Keratinocyte (primary cell): ENCODE data around the gene WDR26. TPM values are rescaled to one million over a fixed set of nuclear protein-coding genes. Genes with fewer than 3 reads are reported as not detected.

ENCODE experiments used
- DNase-seq: peaks from one replicate; pipeline ENCODE4 v3.0.0-alpha.2; 2011; ENCODE audit warnings: low read depth, missing footprints, low spot score
- FAIRE-seq: peaks from 2 replicates; lab custom pipeline; 2011; peaks lifted over from hg19 to GRCh38; lab: Jason Lieb, UNC
- H2AFZ ChIP-seq: 2 replicates; pipeline ENCODE4 v1.6.0; 2012; ENCODE audit warnings: low read length, control low read depth, inconsistent platforms; ENCODE audit not compliant: control insufficient read depth
- H3K27ac ChIP-seq: 2 replicates; pipeline ENCODE4 v1.5.1; 2011; ENCODE audit warnings: low read length; ENCODE audit not compliant: control insufficient read depth, insufficient read depth
- H3K27me3 ChIP-seq: 3 replicates; pipeline ENCODE4 v1.6.0; 2011; ENCODE audit warnings: low read length; ENCODE audit not compliant: control insufficient read depth, insufficient read depth; ENCODE audit errors: extremely low read depth
- H3K36me3 ChIP-seq, 2 experiments: 2 replicates in 1 of 2; 3 replicates in 1 of 2; pipeline ENCODE4 v1.5.1; 2011; ENCODE audit warnings: low read length in 2 of 2, mild to moderate bottlenecking in 1 of 2; ENCODE audit not compliant: control insufficient read depth in 2 of 2, insufficient read depth in 2 of 2; ENCODE audit errors: extremely low read depth in 1 of 2
- H3K4me1 ChIP-seq: 3 replicates; pipeline ENCODE4 v1.5.1; 2011; ENCODE audit warnings: low read length; ENCODE audit not compliant: control insufficient read depth, insufficient read depth; ENCODE audit errors: extremely low read depth
- H3K4me2 ChIP-seq: 3 replicates; pipeline ENCODE4 v1.6.0; 2011; ENCODE audit warnings: low read depth, low read length; ENCODE audit not compliant: control insufficient read depth, insufficient read depth; ENCODE audit errors: extremely low read depth
- H3K4me3 ChIP-seq, 3 experiments: fragments of 200-600 bp in 1 of 3; sonication (generic) in 1 of 3; 2 replicates in 2 of 3; 3 replicates in 1 of 3; pipeline ENCODE4 v1.5.1; 2011 to 2016; ENCODE audit warnings: low read length in 3 of 3, mild to moderate bottlenecking in 3 of 3, control low read depth in 2 of 3, inconsistent platforms in 1 of 3, low read depth in 1 of 3, mixed read lengths in 1 of 3, mixed run types in 1 of 3, moderate library complexity in 1 of 3; ENCODE audit not compliant: control insufficient read depth in 2 of 3, insufficient read depth in 2 of 3; ENCODE audit errors: extremely low read depth in 1 of 3
- H3K79me2 ChIP-seq: 2 replicates; pipeline ENCODE4 v1.6.0; 2012; ENCODE audit warnings: low read length; ENCODE audit not compliant: control insufficient read depth, insufficient read depth
- H3K9ac ChIP-seq: 3 replicates; pipeline ENCODE4 v1.6.0; 2011; ENCODE audit warnings: low read length; ENCODE audit not compliant: control insufficient read depth, insufficient read depth; ENCODE audit errors: extremely low read depth
- H3K9me1 ChIP-seq: 3 replicates; pipeline ENCODE4 v1.6.0; 2011; ENCODE audit warnings: low read length; ENCODE audit not compliant: control insufficient read depth, insufficient read depth; ENCODE audit errors: extremely low read depth
- H3K9me3 ChIP-seq: 2 replicates; pipeline ENCODE4 v1.5.1; 2012; ENCODE audit warnings: low read depth, low read length; ENCODE audit not compliant: control insufficient read depth
- H4K20me1 ChIP-seq: 3 replicates; pipeline ENCODE4 v1.6.0; 2011; ENCODE audit warnings: low read length; ENCODE audit not compliant: control insufficient read depth, insufficient read depth; ENCODE audit errors: extremely low read depth
- CTCF ChIP-seq, 3 experiments: IDR thresholded peaks in 1 of 3; conservative IDR thresholded peaks in 1 of 3; optimal IDR thresholded peaks in 1 of 3; 2 replicates in 2 of 3; 3 replicates in 1 of 3; pipeline versions ENCODE3 to v1.5.1; 2011; ENCODE audit warnings: low read length in 3 of 3, mild to moderate bottlenecking in 3 of 3, moderate library complexity in 2 of 3, control low read depth in 1 of 3, inconsistent platforms in 1 of 3; ENCODE audit not compliant: insufficient read depth in 2 of 3; ENCODE audit errors: extremely low read depth in 1 of 3
- EZH2 ChIP-seq: IDR thresholded peaks from one replicate; pipeline ENCODE4 v1.6.1; 2012; ENCODE audit warnings: inconsistent platforms, mild to moderate bottlenecking, low read length, moderate library complexity
- dilution Hi-C: fragments of 300-500 bp; cut with MboI; formaldehyde crosslinking; loops from one replicate; pipeline ENCODE4 v1.7.0; 2020; ENCODE audit warnings: low sequenced_read_pairs; ENCODE audit not compliant: extremely low pct_ligation_motif_present
- polyA plus RNA-seq, 5 experiments: library from polyadenylated mRNA; depleted of rRNA in 3 of 5; stranded (reverse) in 3 of 5; stranded (forward) in 1 of 5; unstranded in 1 of 5; fragments of >200 nt; gene quantifications; 1 replicate in 1 of 5; 2 replicates in 3 of 5; 3 replicates in 1 of 5; pipeline versions ENCODE4 v1.2.1 to v1.2.3, GENCODE V29; 2011 to 2012; ENCODE audit warnings: missing spikeins in 2 of 5, low read depth in 1 of 5, low replicate concordance in 1 of 5

The WDR26 gene
- polyA plus RNA-seq, 1 donor (not counting 4 experiments of a cell fraction or from before 2014, with no cell fraction given), result 46.4 TPM

GRCh38 chr1:224472806-224473205, 38.2 kb upstream of the WDR26 start:
- H3K79me2 ChIP-seq, result no peaks in the 10 kb centered on the region
- no peak for DNase-seq
- TF ChIP-seq EZH2, result no peak
- TF ChIP-seq CTCF (optimal IDR thresholded peaks at IDR 0.05 in 1 of 3, IDR thresholded peaks at IDR 0.05 in 1 of 3, conservative IDR thresholded peaks at IDR 0.05 in 1 of 3; ENCODE audit: extremely low read depth in 1 of 3, insufficient read depth in 2 of 3, low read length in 3 of 3), result no peak
- FAIRE-seq, result no peak
- no peak overlapping the region for H3K4me2 ChIP-seq
- H3K36me3 ChIP-seq, result no peaks in the 10 kb centered on the region
- no peak overlapping the region for H3K9ac ChIP-seq
- H3K9me1 ChIP-seq, result no peaks in the 10 kb centered on the region
- H3K4me3 ChIP-seq, result no peak overlapping the region
- no peaks in the 10 kb centered on the region for H3K9me3 ChIP-seq
- dilution Hi-C loops, result no loop called here
- no peaks in the 10 kb centered on the region for H3K4me1 ChIP-seq
- no peak overlapping the region for H2AFZ ChIP-seq
- H4K20me1 ChIP-seq, result no peaks in the 10 kb centered on the region
- H3K27me3 ChIP-seq, result no peaks in the 10 kb centered on the region
- no peak overlapping the region for H3K27ac ChIP-seq

- Histone ChIP-seq H3K9me3 (no peaks in the 10 kb centered on the region), H3K4me3 (no peak overlapping the region), H3K79me2 (no peaks in the 10 kb centered on the region), H3K27me3 (no peaks in the 10 kb centered on the region), H2AFZ (no peak overlapping the region), H3K4me1 (no peaks in the 10 kb centered on the region), H3K36me3 (no peaks in the 10 kb centered on the region), H4K20me1 (no peaks in the 10 kb centered on the region), H3K4me2 (no peak overlapping the region), H3K9me1 (no peaks in the 10 kb centered on the region), H3K27ac (no peak overlapping the region), H3K9ac (no peak overlapping the region)
- DNase-seq (no peak), FAIRE-seq (no peak)
- no peak for TF ChIP-seq CTCF (optimal IDR thresholded peaks at IDR 0.05 in 1 of 3, IDR thresholded peaks at IDR 0.05 in 1 of 3, conservative IDR thresholded peaks at IDR 0.05 in 1 of 3; ENCODE audit: extremely low read depth in 1 of 3, insufficient read depth in 2 of 3, low read length in 3 of 3)
- no peak for TF ChIP-seq EZH2
- dilution Hi-C loops, result no loop called here
Observed at GRCh38 chr1:224466154-224466553, 31.6 kb upstream of the WDR26 start.
